Psoas muscle (tissue), 8 donors: ENCODE measurements around the gene ICOSLG. TPM values are rescaled to one million over a fixed set of nuclear protein-coding genes. Genes with fewer than 3 reads are reported as not detected.
"Not testable (repeated sequence)": the region's sequence is repeated elsewhere in the genome, so short reads cannot be mapped to it uniquely, and the experiment has no call there.

ENCODE experiments used
- ATAC-seq, 4 donors: fragments of 200-7000 bp; cut with Tn5 transposase; one replicate each; pipeline ENCODE4 v1.9.1; 2020; ENCODE audit warnings: moderate library complexity in 3 of 4, mild to moderate bottlenecking in 2 of 4
- DNase-seq, 2 donors: peaks; one replicate each; pipeline ENCODE4 v3.0.0-alpha.2; 2020
- H3K27ac ChIP-seq: fragments of 200-600 bp; one replicate; pipeline ENCODE4 v1.8.0; 2022
- H3K27me3 ChIP-seq, 3 donors: fragments of 200-600 bp in 1 of 3; one replicate each; pipeline versions ENCODE4 v1.6.1 to v1.8.0; 2013 to 2022; ENCODE audit warnings: low read length in 2 of 3, mild to moderate bottlenecking in 2 of 3, moderate library complexity in 1 of 3; ENCODE audit not compliant: insufficient read depth in 3 of 3
- H3K36me3 ChIP-seq, 2 donors: fragments of 200-600 bp in 1 of 2; one replicate each; pipeline versions ENCODE4 v1.6.1 to v1.8.0; 2013 to 2022; ENCODE audit warnings: low read depth in 1 of 2, mild to moderate bottlenecking in 1 of 2, moderate library complexity in 1 of 2; ENCODE audit not compliant: insufficient read depth in 1 of 2
- H3K4me1 ChIP-seq: fragments of 200-600 bp; one replicate; pipeline ENCODE4 v1.8.0; 2022
- H3K4me3 ChIP-seq: fragments of 200-600 bp; one replicate; pipeline ENCODE4 v1.8.0; 2022; ENCODE audit warnings: mild to moderate bottlenecking
- H3K9me3 ChIP-seq: fragments of 200-600 bp; one replicate; pipeline ENCODE4 v1.8.0; 2022
- WGBS, 3 donors: extraction: QIAGEN DNeasy Blood & Tissue Kit; methylation state at CpG; one replicate each; pipeline versions ENCODE4 v1.1.6 to v1.1.7; 2013; 5-methylcytosine and 5-hydroxymethylcytosine counted together
- intact Hi-C, 2 donors: fragments of 100-400 bp; cut with DNase I; formaldehyde crosslinking; loops; one replicate each; pipeline versions ENCODE4 v1.11.0 to v1.14.2; 2022
- polyA plus RNA-seq, 3 donors: library from polyadenylated mRNA; stranded (reverse); fragments of 200-250 nt; gene quantifications; one replicate each; pipeline ENCODE4 v1.2.3, GENCODE V29; 2013
- total RNA-seq, 4 donors: library from RNA; stranded (reverse); fragmentation: NEBNext Ultra II Directional in 2 of 4; extraction: Animal tissue kit (Norgen Biotek cat#: 25700) in 2 of 4; gene quantifications; one replicate each; pipeline versions ENCODE4 v1.2.1 to v1.2.4, GENCODE V29; 2021 to 2023
- TF ChIP-seq, protein P1 (sequence below): fragments of 200-600 bp; IDR thresholded peaks from one replicate; pipeline ENCODE4 v1.8.0; 2022; ENCODE audit warnings: antibody characterized with exemption
- donor health status: healthy with polysubstance abuse.
- donor health status: DM: no; HTN: no; CAD: no; lungs with moderate emphysema.
- donor health status: Bipolar disorder and iron deficiency.
- donor health status: healthy.
- donor health status: DM: yes; HTN: yes; CAD: no.
- donor health status: DM: no; HTN: no; CAD: no.
- donor health status: DM: no; HTN: no; CAD: no.
- donor health status: DM: yes; HTN: yes; CAD: no.

The ICOSLG gene
- total and polyA plus RNA-seq, 7 donors = 0.27 to 5.9 (median 1.6) TPM

DNA sequence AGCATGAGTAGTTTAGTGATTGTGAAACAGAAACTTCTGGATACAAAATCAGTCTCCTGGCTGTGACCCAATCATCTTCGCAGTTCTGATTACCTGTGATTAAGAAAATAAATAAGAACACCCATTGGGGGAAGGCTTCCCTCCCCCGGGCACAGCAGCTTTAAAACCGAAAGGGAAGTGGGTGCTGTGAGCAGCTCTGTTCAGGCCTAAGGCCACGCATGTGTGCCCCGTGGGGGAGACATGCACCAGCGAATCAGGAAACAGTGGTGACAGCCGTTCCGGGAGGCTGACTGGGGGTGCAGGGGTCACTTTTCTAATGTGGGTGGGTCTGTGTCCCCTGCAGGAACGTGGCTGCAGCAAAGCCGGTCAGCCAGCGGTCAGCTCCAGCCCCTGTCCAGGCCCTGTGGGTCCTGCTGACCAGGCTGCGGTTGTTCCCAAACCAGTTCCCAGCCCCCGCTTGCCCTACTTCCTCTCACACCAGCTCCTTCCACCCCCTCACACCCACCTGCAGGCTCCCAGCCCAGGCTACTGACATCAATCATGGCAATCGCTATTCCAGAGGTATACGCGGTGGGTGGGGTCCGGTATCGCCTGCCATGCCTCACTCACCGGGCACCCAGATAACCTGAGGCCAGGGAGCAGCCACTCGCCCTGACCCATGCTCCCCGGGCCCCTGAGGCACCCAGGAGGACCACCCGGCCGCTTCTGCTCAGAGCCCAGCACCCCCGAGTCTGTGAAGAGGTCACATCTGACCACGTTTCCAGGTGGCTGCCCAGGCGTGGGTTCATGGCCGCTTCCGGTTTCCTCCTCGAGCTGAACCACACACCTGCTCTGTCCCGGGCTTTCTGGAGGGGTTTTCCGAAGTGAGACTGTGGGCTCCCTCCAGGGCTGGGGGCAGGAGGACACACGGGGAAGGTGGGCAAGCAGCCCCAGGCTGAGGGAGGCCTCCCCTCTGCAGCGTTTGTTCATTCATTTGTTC, 33.8 kb downstream of the ICOSLG start:
- H3K4me1 ChIP-seq, H3K4me3 ChIP-seq, H3K36me3 ChIP-seq, intact Hi-C loops, H3K27ac ChIP-seq, H3K27me3 ChIP-seq, DNase-seq, H3K9me3 ChIP-seq, ATAC-seq: not testable (repeated sequence)
- WGBS, 3 donors = no CpG with 5 or more reads among the region's 33 CpGs

DNA sequence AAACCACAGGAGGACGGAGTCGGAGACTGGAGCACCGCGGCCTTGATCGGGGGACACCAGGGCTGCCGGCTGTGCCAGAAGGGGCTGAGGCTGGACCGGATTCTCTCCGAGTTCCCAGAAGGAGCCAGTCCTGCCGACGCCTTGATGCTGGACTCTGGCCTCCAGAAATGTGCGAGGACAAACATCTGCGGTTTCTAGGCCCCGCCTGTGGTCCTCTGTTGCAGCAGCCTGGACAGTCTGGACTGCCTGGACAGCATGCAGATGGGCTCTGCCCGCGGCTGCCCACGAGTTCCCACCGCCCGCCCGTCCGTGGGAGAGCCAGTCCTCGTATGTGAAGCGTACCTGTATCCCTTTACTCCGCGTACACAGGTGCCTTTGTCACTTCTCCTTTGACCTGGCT, 34.6 kb downstream of the ICOSLG start:
- DNase-seq, H3K4me3 ChIP-seq, intact Hi-C loops, H3K27ac ChIP-seq, H3K36me3 ChIP-seq, H3K27me3 ChIP-seq, H3K4me1 ChIP-seq, H3K9me3 ChIP-seq: not testable (repeated sequence)
- peak in 3 of 4 donors; percentile 16 to 47 (median 28) for ATAC-seq
- no CpG with 5 or more reads among the region's 24 CpGs for WGBS, 3 donors

DNA sequence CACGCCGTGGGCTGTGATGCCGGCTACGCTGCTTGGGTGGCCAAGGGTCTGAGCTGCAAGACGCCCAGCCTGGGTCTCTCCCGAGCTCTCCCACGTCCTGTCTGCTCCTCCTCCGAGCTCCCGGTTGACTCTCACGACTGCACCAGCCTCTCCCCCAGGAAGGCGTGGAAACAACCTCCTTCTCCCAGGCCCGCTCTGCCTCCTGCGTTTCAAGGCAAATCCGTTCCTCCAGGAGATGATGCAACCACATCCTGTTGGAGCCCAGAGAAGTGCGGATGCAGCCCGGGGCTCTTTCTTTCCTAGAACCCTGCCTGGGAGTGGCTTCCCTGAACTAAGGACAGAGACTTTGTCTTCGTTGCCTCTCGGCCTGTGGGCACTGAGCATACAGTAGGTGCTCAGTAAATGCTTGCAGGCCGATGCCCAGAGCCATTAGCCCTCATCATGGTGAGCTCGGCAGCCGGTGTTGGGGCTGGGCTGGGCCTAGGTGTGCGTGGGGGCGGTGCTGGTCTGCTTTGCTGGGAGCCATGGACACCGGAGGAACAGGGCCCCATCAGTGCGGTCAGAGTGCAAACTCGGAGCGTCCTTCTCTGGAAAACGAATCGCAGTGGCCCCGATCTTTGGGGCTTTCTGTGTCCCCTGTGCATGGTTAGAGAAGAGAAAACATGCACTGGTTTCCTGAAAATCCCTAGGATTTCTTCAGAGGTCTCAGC, 38.0 kb downstream of the ICOSLG start:
- H3K4me3 ChIP-seq, H3K4me1 ChIP-seq, H3K27me3 ChIP-seq, DNase-seq, H3K9me3 ChIP-seq, H3K27ac ChIP-seq, H3K36me3 ChIP-seq, intact Hi-C loops: not testable (repeated sequence)
- ATAC-seq = peak in 3 of 4 donors; percentile 19 to 57 (median 45)
- no CpG with 5 or more reads among the region's 30 CpGs for WGBS, 3 donors

DNA sequence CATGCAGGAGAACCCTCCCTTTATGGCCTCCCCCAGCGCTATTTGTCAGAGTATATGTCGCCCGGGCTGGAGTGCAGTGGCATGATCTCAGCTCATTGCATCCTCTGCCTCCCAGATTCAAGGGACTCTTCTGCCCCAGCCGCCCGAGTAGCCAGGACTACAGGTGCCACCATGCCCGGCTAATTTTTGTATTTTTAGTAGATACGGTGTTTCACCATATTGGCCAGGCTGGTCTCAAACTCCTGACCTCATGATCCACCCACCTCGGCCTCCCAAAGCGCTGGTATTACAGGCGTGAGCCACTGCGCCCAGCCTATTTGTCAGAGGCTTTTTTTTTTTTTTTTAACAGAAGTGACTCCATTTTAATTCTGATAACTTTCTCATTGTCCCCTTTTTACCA, 40.7 kb downstream of the ICOSLG start:
- 90 to 91% (median 91%) methylated on average over 10 to 11 of the region's 11 CpGs for WGBS, 3 donors
- H3K4me1 ChIP-seq, H3K36me3 ChIP-seq, ATAC-seq, H3K4me3 ChIP-seq, H3K27me3 ChIP-seq, H3K9me3 ChIP-seq, DNase-seq, intact Hi-C loops, H3K27ac ChIP-seq: not testable (repeated sequence)

DNA sequence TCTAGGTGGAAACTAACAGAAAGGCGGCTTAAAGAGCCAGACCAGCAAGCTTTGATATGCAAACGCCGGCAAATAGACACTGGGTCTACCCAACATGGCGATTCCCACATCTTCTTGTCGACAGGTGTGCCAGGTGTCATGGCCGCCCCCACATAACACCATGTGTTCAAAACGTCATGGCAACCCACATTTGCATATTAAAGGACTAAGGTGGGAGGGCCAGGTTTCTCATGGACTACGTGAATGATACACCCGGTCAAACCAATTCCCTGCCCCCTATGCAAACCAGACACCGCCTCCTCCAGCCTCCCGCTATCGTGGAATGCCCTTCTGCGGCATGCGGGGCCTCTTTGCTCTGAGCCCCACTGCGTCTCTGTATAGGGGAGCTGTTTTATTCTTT, 41.3 kb downstream of the ICOSLG start:
- Histone ChIP-seq H3K4me3 (no peak overlapping the region), H3K27me3 (no peaks in the 10 kb centered on the region), H3K36me3 (no peaks in the 10 kb centered on the region), H3K4me1 (no peaks in the 10 kb centered on the region), H3K27ac (no peak overlapping the region), H3K9me3 (no peaks in the 10 kb centered on the region)
- TF ChIP-seq, protein P1, sequence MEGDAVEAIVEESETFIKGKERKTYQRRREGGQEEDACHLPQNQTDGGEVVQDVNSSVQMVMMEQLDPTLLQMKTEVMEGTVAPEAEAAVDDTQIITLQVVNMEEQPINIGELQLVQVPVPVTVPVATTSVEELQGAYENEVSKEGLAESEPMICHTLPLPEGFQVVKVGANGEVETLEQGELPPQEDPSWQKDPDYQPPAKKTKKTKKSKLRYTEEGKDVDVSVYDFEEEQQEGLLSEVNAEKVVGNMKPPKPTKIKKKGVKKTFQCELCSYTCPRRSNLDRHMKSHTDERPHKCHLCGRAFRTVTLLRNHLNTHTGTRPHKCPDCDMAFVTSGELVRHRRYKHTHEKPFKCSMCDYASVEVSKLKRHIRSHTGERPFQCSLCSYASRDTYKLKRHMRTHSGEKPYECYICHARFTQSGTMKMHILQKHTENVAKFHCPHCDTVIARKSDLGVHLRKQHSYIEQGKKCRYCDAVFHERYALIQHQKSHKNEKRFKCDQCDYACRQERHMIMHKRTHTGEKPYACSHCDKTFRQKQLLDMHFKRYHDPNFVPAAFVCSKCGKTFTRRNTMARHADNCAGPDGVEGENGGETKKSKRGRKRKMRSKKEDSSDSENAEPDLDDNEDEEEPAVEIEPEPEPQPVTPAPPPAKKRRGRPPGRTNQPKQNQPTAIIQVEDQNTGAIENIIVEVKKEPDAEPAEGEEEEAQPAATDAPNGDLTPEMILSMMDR = no peak
- intact Hi-C loops = no loop called here
- WGBS, 3 donors = 81 to 89% (median 83%) methylated on average over 13 to 15 of the region's 15 CpGs
- DNase-seq = no peak
- ATAC-seq = no peak

DNA sequence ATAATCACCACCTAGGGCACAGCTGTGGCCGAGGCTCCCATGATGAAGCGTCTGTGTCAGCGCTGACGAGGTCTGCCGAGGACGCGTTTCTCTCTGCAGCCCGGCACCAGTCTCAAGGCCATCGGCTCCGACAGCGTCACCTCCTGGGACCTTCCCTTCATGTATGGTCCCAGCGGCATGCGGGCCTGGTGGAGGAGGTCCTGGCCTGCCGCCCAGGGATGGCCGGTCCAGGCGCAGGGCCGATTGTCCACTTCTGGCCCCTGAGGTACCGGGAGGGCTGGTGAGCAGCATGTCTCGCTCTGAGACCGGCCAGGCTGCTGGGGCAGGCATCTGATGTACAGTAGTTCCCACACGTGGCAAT, 43.6 kb downstream of the ICOSLG start:
- DNase-seq (peak; percentile 21 to 72), ATAC-seq (peak in 3 of 4 donors; percentile 44 to 57 (median 44))
- intact Hi-C loops, H3K36me3 ChIP-seq, H3K9me3 ChIP-seq, H3K27ac ChIP-seq, H3K27me3 ChIP-seq, H3K4me1 ChIP-seq, H3K4me3 ChIP-seq: not testable (repeated sequence)
- WGBS, 3 donors = 28 to 32% methylated on average over 6 to 19 of the region's 21 CpGs; no CpG with 5 or more reads in 1 of the 3 donors

DNA sequence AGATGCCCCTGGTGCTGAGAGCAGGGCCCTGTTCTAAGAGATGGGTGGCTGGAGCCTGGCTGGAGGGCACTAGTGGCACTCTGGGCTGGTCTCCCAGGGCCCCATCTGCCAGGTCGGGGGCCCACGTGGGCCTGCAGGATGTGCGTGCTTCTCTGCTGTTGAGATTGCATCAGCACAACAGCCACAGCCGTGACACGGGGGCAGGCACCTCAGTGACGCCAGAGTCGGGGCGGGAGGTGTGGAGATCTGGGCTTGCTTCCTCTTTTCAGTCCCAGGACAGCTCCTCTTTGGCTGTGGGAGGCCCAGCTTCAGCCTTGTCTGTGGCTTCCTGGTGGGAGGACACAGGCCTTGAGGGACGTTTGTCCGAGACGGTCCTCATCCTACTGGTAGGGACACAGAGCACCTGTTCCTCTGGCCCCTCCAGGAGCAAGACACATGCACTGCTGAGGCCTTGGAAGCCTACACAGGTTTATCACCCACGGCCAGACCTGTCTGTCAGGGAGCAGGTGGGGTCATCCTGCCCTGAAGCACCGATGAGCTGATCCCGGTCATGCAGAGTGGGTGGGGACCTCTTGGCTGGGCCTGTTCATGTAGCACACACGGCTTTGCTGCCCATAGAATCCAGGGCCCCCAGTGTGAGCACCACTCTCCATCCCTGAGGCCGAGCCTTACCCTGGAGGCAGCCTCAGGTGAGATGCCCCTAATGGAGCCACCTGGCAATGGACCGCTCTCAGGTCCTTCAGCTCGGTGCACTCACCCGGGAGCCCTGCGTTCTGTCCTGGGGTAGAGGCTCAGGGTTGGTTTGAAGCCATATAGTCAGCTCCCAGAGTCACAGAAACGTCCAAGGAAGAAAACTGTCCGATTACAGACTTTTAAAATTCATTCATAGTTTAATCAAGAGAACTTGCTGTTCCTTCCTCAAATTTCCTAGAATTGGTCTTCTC, 44.3 kb downstream of the ICOSLG start:
- H3K27ac ChIP-seq, H3K9me3 ChIP-seq, intact Hi-C loops, H3K4me3 ChIP-seq, H3K36me3 ChIP-seq, H3K4me1 ChIP-seq, H3K27me3 ChIP-seq: not testable (repeated sequence)
- ATAC-seq = peak in 2 of 4 donors; percentile 29 to 43
- peak in 1 of 2 donors; percentile 49 for DNase-seq
- 36% methylated on average over 15 of the region's 22 CpGs; no CpG with 5 or more reads in 2 of the 3 donors for WGBS, 3 donors

DNA sequence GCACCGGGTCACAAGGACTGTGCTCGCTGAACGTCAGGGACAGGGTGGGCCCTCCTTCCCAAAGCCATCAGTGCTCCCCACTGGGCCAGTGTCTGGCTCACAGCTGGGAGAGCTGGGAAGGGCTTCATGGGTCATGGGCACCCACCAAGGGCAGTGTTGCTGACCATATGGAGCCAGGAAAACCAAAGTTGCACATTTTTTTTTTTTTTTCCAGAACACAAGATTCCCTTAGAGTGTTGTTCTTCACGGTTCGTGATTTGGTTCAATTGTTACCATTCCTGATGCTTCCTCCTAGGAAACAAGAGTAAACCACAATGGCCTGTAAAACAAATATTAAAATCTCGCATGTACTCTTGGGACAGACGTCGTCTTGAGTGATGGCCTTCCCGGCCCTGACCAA, 45.9 kb downstream of the ICOSLG start:
- peak in 1 of 4 donors; percentile 39 for ATAC-seq
- DNase-seq, H3K4me3 ChIP-seq, H3K4me1 ChIP-seq, H3K9me3 ChIP-seq, H3K27me3 ChIP-seq, H3K27ac ChIP-seq, intact Hi-C loops, H3K36me3 ChIP-seq: not testable (repeated sequence)
- 44% methylated on average over 5 of the region's 9 CpGs; no CpG with 5 or more reads in 2 of the 3 donors for WGBS, 3 donors

DNA sequence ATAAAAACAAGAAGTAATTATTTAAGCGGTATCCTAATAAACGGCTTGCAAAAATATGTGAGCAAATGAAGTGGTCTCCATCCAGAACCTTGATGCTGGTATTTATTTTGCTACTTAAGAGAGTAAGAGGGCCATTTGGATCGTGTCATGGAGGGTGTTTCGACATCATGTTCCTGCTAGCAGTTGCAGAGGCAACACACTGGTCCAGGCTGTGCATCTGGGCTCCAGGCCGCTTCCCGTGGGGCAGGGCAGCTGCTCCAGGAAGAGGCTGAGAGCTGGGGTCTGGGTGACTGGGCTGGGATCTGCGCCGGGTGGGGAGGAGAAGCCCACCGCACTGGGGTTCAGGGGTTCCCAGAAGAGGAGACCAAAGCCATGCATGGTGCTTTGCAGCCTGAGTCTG, 46.3 kb downstream of the ICOSLG start:
- DNase-seq, H3K4me3 ChIP-seq, H3K27me3 ChIP-seq, H3K9me3 ChIP-seq, H3K4me1 ChIP-seq, intact Hi-C loops, H3K36me3 ChIP-seq, H3K27ac ChIP-seq: not testable (repeated sequence)
- ATAC-seq = peak in 2 of 4 donors; percentile 25 to 55
- WGBS, 3 donors = no CpG with 5 or more reads among the region's 9 CpGs
